Panc1 (cell line): Measurements from ENCODE around the gene FAM229A. TPM values are rescaled to one million over a fixed set of nuclear protein-coding genes. Genes with fewer than 3 reads are reported as not detected.

Experiments
- ATAC-seq: fragments of 200-7000 bp; cut with Tn5 transposase; 2 replicates; pipeline ENCODE4 v1.9.1; 2020; ENCODE audit warnings: mild to moderate bottlenecking, moderate library complexity
- BruUV-seq: library from RNA; stranded (reverse); fragments of 400-500 nt; replicated peaks from 2 replicates; lab custom pipeline; 2021; lab: Mats Ljungman, UMichigan
- CTCF ChIA-PET: fragments of 300-600 bp; sonication (Branson Sonifier 250); formaldehyde crosslinking; loops from one replicate; lab custom pipeline; 2022; ENCODE audit warnings: antibody characterized with exemption; lab: Charles Lee
- POLR2A ChIA-PET: fragments of 300-600 bp; sonication (Branson Sonifier 250); formaldehyde crosslinking; loops from one replicate; lab custom pipeline; 2022; ENCODE audit warnings: antibody characterized with exemption; lab: Charles Lee
- DNase-seq: peaks from one replicate; pipeline ENCODE4 v3.0.0-alpha.2; 2010; ENCODE audit warnings: low read depth, low spot score
- H3K27ac ChIP-seq: 2 replicates; pipeline ENCODE4 v1.5.1; 2011; ENCODE audit warnings: mild to moderate bottlenecking, low read length, inconsistent platforms
- H3K27me3 ChIP-seq: fragments of 200-500 bp; sonication (Bioruptor generic); 2 replicates; pipeline ENCODE4 v1.6.0; 2014; ENCODE audit warnings: low read length, inconsistent platforms; ENCODE audit not compliant: control insufficient read depth, insufficient read depth
- H3K36me3 ChIP-seq: fragments of 200-500 bp; sonication (Bioruptor generic); 2 replicates; pipeline ENCODE4 v1.5.1; 2014; ENCODE audit warnings: inconsistent platforms, mild to moderate bottlenecking, low read length, moderate library complexity; ENCODE audit not compliant: control insufficient read depth, insufficient read depth
- H3K4me1 ChIP-seq: 2 replicates; pipeline ENCODE4 v1.5.1; 2011; ENCODE audit warnings: inconsistent platforms, mild to moderate bottlenecking, low read length, moderate library complexity; ENCODE audit not compliant: control insufficient read depth, insufficient read depth
- H3K4me3 ChIP-seq, 2 experiments: 2 replicates each; pipeline ENCODE4 v1.5.1; 2011 to 2012; ENCODE audit warnings: low read depth in 2 of 2, low read length in 2 of 2, mild to moderate bottlenecking in 2 of 2, inconsistent platforms in 1 of 2, moderate library complexity in 1 of 2
- H3K9me3 ChIP-seq: fragments of 200-500 bp; sonication (Bioruptor generic); 2 replicates; pipeline ENCODE4 v1.5.1; 2014; ENCODE audit warnings: low read depth, mild to moderate bottlenecking, inconsistent platforms, low read length, moderate library complexity; ENCODE audit not compliant: control insufficient read depth, insufficient read depth
- POLR2AphosphoS5 ChIP-seq: IDR thresholded peaks from 2 replicates; pipeline ENCODE4 v1.6.1; 2012; ENCODE audit warnings: mild to moderate bottlenecking, low read depth, low read length, moderate library complexity
- SIN3A ChIP-seq: IDR thresholded peaks from 2 replicates; pipeline ENCODE4 v1.6.1; 2012; ENCODE audit warnings: low read depth, mild to moderate bottlenecking, low read length, moderate library complexity, borderline replicate concordance; ENCODE audit not compliant: insufficient read depth
- TCF7L2 ChIP-seq: IDR thresholded peaks from 2 replicates; pipeline ENCODE4 v1.6.1; 2011; ENCODE audit warnings: mild to moderate bottlenecking, low read depth, low read length, inconsistent platforms
- in situ Hi-C: cut with HindIII; loops from 2 replicates; pipeline ENCODE4 v1.10.0; 2016; ENCODE audit warnings: low sequenced_read_pairs, low pct_unique_long_range_greater_than_20kb
- intact Hi-C: fragments of 100-400 bp; cut with micrococcal nuclease; formaldehyde crosslinking; loops from one replicate; pipeline ENCODE4 v1.10.0; 2022; ENCODE audit not compliant: unreplicated experiment
- total RNA-seq: library from RNA; stranded (reverse); gene quantifications from one replicate; pipeline ENCODE4 v1.2.1, GENCODE V29; 2021; ENCODE audit not compliant: unreplicated experiment
- TF ChIP-seq, protein P1 (sequence below): fragments of 450-650 bp; IDR thresholded peaks from 2 replicates; pipeline ENCODE4 v1.5.1; 2017; ENCODE audit warnings: mild to moderate bottlenecking
- TF ChIP-seq, protein P2 (sequence below), 2 experiments: IDR thresholded peaks; 2 replicates each; pipeline ENCODE4 v1.6.1; 2011 to 2012; ENCODE audit warnings: low read depth in 2 of 2, control low read depth in 1 of 2, low read length in 1 of 2, mild to moderate bottlenecking in 1 of 2, moderate library complexity in 1 of 2; ENCODE audit not compliant: insufficient read depth in 1 of 2

Gene FAM229A
- total RNA-seq, 1 experiment from 2014 or later = 6.7 TPM

DNA sequence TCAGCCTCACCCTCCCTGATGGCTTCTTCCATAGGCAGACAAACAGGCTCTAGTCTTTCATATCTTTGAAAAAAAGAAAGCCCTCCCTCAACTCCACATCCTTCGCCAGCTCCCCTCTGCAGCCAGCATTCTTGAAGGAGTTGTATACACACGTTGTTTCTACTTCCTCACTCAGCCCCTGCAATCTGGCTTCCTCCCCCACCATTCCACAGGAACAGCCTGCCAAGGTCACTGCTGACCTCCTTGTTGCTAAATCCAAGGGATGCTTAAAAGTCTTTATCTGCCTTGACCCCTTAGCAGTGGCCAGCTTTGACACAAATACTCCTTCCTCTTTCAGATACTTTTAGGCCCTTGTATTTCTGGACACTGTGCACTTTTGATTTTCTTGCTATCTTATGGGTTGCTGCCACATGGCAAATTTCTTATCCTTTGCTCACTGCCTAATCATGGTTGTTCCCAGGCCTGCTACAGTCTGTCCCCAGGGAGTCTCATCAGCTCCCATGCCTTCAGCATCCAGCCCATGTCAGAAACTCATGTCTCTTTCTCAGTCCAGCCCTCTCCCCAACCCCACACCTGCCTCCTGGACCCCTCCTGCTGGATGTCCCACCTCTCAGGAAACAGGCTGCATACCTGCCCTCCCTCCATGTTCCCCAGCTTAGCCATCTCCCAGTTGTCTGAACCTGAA lies 8.3 kb downstream of the FAM229A start:
- Histone ChIP-seq H3K27me3 (no peaks in the 10 kb centered on the region), H3K27ac (no peak overlapping the region), H3K9me3 (no peaks in the 10 kb centered on the region), H3K36me3 (no peaks in the 10 kb centered on the region), H3K4me3 (no peak overlapping the region), H3K4me1 (peaks cover 9% of the 10 kb centered on the region; the same call in 1 of the 2 replicates)
- no peak for ATAC-seq
- ChIA-PET CTCF (no interaction called here), POLR2A (interaction anchor here (0.6 kb wide), 1 partner anchor 54 kb away, joined by 3 read pairs; no protein-coding TSS in a partner anchor)
- BruUV-seq = no TSS peak
- intact Hi-C loops = no loop called here
- no peak for TF ChIP-seq TCF7L2
- TF ChIP-seq, protein P1, sequence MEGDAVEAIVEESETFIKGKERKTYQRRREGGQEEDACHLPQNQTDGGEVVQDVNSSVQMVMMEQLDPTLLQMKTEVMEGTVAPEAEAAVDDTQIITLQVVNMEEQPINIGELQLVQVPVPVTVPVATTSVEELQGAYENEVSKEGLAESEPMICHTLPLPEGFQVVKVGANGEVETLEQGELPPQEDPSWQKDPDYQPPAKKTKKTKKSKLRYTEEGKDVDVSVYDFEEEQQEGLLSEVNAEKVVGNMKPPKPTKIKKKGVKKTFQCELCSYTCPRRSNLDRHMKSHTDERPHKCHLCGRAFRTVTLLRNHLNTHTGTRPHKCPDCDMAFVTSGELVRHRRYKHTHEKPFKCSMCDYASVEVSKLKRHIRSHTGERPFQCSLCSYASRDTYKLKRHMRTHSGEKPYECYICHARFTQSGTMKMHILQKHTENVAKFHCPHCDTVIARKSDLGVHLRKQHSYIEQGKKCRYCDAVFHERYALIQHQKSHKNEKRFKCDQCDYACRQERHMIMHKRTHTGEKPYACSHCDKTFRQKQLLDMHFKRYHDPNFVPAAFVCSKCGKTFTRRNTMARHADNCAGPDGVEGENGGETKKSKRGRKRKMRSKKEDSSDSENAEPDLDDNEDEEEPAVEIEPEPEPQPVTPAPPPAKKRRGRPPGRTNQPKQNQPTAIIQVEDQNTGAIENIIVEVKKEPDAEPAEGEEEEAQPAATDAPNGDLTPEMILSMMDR = no peak
- no peak for TF ChIP-seq POLR2AphosphoS5
- TF ChIP-seq SIN3A = no peak
- TF ChIP-seq, protein P2, sequence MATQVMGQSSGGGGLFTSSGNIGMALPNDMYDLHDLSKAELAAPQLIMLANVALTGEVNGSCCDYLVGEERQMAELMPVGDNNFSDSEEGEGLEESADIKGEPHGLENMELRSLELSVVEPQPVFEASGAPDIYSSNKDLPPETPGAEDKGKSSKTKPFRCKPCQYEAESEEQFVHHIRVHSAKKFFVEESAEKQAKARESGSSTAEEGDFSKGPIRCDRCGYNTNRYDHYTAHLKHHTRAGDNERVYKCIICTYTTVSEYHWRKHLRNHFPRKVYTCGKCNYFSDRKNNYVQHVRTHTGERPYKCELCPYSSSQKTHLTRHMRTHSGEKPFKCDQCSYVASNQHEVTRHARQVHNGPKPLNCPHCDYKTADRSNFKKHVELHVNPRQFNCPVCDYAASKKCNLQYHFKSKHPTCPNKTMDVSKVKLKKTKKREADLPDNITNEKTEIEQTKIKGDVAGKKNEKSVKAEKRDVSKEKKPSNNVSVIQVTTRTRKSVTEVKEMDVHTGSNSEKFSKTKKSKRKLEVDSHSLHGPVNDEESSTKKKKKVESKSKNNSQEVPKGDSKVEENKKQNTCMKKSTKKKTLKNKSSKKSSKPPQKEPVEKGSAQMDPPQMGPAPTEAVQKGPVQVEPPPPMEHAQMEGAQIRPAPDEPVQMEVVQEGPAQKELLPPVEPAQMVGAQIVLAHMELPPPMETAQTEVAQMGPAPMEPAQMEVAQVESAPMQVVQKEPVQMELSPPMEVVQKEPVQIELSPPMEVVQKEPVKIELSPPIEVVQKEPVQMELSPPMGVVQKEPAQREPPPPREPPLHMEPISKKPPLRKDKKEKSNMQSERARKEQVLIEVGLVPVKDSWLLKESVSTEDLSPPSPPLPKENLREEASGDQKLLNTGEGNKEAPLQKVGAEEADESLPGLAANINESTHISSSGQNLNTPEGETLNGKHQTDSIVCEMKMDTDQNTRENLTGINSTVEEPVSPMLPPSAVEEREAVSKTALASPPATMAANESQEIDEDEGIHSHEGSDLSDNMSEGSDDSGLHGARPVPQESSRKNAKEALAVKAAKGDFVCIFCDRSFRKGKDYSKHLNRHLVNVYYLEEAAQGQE (IDR thresholded peaks at IDR 0.05; ENCODE audit: insufficient read depth in 1 of 2, low read depth in 2 of 2, low read length in 1 of 2) = no peak
- DNase-seq = no peak
- in situ Hi-C loops = no loop called here

DNA sequence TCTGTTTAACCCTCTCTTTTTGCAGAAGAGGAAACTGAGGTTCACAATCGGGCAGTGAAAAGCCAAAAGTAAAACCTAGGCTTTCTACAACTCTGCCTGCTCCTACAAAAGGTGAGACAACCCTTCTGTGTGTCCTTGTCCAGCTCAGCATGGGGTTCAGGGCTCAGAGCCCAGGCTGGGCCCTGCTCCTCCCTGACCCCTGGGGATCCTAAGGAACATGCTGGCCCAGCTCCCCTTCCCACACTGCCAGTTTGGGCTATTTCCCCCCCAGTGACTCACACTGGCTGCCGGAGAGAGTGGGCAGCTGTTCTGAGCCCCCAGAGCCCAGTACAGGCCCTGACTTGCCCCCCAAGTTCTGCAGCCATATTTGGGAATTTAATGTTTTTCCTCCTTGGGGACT lies 8.9 kb downstream of the FAM229A start:
- ChIA-PET CTCF (no interaction called here), POLR2A (interaction anchor here (0.7 kb wide), 1 partner anchor 17 kb away, joined by 3 read pairs; the partner anchor contains the start of gene MARCKSL1)
- Histone ChIP-seq H3K36me3 (no peaks in the 10 kb centered on the region), H3K4me1 (peaks cover 9% of the 10 kb centered on the region; the same call in 1 of the 2 replicates), H3K9me3 (no peaks in the 10 kb centered on the region), H3K27me3 (no peaks in the 10 kb centered on the region), H3K4me3 (no peak overlapping the region), H3K27ac (no peak overlapping the region)
- in situ Hi-C loops (no loop called here), intact Hi-C loops (no loop called here)
- TF ChIP-seq POLR2AphosphoS5 (no peak), TCF7L2 (no peak), SIN3A (no peak)
- TF ChIP-seq, protein P1 = no peak
- TF ChIP-seq, protein P2 (IDR thresholded peaks at IDR 0.05; ENCODE audit: insufficient read depth in 1 of 2, low read depth in 2 of 2, low read length in 1 of 2) = no peak
- TSS peak; percentile 33 for BruUV-seq
- DNase-seq = no peak
- no peak for ATAC-seq
